Mucosa of gallbladder (tissue), 1 donor: ENCODE data around the gene GCNT1. TPM values are rescaled to one million over a fixed set of nuclear protein-coding genes. Genes with fewer than 3 reads are reported as not detected.
A peak's percentile ranks its signal among the peaks of the same experiment; 100 is the strongest.

Experiments used
- DNase-seq: peaks from one replicate; pipeline ENCODE4 v3.0.0-alpha.2; 2020; ENCODE audit warnings: low spot score
- total RNA-seq: library from RNA; stranded (reverse); gene quantifications from one replicate; pipeline ENCODE4 v1.2.1, GENCODE V29; 2021
- donor health status: DM: no; HTN: no; CAD: no.

The GCNT1 gene
- total RNA-seq, 1 donor from 2014 or later: 15.6 TPM

- no peak for DNase-seq
Observed at GRCh38 chr9:76534026-76534425, 75.0 kb downstream of the GCNT1 start.

- DNase-seq: peak; percentile 48
Observed at GRCh38 chr9:76537150-76537646, 78.2 kb downstream of the GCNT1 start.

GRCh38 chr9:76539180-76539579 lies 80.2 kb downstream of the GCNT1 start:
- no peak for DNase-seq

- no peak for DNase-seq
Observed at GRCh38 chr9:76542360-76542759, 83.4 kb downstream of the GCNT1 start.

GRCh38 chr9:76545191-76545590 lies 86.2 kb downstream of the GCNT1 start:
- no peak for DNase-seq

- no peak for DNase-seq
Observed at GRCh38 chr9:76552181-76552580, 93.2 kb downstream of the GCNT1 start.

GRCh38 chr9:76552751-76553455 lies 93.9 kb downstream of the GCNT1 start:
- DNase-seq: no peak

- DNase-seq: no peak
Observed at GRCh38 chr9:76553680-76554079, 94.7 kb downstream of the GCNT1 start.

Other genes with a start within 250 kb of the GCNT1 start
- 30.6 TPM for gene RFK, start 64.8 kb upstream of the GCNT1 start, total RNA-seq